Thyroid gland (tissue), 4 donors: ENCODE results near the gene LDB3.

ENCODE experiments used
- CTCF ChIP-seq, 6 experiments: fragments of 200-600 bp in 3 of 6; fragments of 450-650 bp in 3 of 6; sonication (generic) in 3 of 6; IDR thresholded peaks; one replicate each; pipeline ENCODE4 v1.5.1; 2016 to 2019; ENCODE audit warnings: antibody characterized with exemption in 6 of 6, mild to moderate bottlenecking in 2 of 6, inconsistent platforms in 1 of 6, moderate library complexity in 1 of 6
- POLR2A ChIP-seq, 2 donors: fragments of 450-650 bp; IDR thresholded peaks; one replicate each; pipeline ENCODE4 v1.6.1; 2017; ENCODE audit warnings: antibody characterized with exemption in 2 of 2, mild to moderate bottlenecking in 2 of 2, moderate library complexity in 1 of 2

DNA sequence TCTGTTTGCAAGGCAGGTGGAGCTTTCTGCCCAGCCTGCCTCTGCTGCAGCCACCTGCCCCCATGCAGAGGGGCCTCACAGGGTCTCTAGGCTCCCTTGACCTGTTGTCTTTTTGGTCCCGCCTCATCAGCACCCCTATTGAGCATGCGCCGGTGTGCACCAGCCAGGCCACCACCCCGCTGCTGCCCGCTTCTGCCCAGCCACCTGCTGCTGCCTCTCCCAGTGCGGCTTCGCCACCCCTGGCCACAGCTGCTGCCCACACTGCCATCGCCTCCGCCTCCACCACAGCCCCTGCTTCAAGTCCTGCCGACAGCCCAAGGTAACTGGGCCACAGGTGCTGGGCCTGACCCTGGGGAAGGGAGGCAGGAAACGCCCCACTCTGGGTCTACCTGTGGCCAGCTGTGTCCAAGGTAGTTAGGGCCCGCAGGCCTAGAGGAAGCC is 38.1 kb downstream of the LDB3 start:
- TF ChIP-seq POLR2A (IDR thresholded peaks at IDR 0.05) (no peak), CTCF (IDR thresholded peaks at IDR 0.05) (no peak)
